A549 (cell line): ENCODE results near the gene ATP6V0A1. TPM values are rescaled to one million over a fixed set of nuclear protein-coding genes. Genes with fewer than 3 reads are reported as not detected.
A peak's percentile ranks its signal among the peaks of the same experiment; 100 is the strongest.

Source experiments
- ATAC-seq, 2 experiments: fragments of 200-7000 bp in 1 of 2; fragments of >200 bp in 1 of 2; cut with Nextera tagmentation in 1 of 2; cut with Tn5 transposase in 1 of 2; 3 replicates each; pipeline versions ENCODE4 v1.8.0 to v1.9.1; 2018 to 2020; ENCODE audit warnings: mild to moderate bottlenecking in 1 of 2, moderate library complexity in 1 of 2
- CTCF ChIA-PET: fragments of 300-600 bp; sonication (Branson Sonifier 250); formaldehyde crosslinking; extraction: SDS; loops from one replicate; lab custom pipeline; 2021; ENCODE audit warnings: antibody characterized with exemption, inconsistent platforms; lab: Yijun Ruan, JAX
- POLR2A ChIA-PET: fragments of 350-600 bp; formaldehyde crosslinking; extraction: SDS; loops from one replicate; lab custom pipeline; 2021; ENCODE audit warnings: antibody characterized with exemption, inconsistent platforms; lab: Yijun Ruan, JAX
- DNase-seq, 2 experiments: peaks; one replicate each; pipeline versions ENCODE4 v3.0.0 to v3.0.0-alpha.2; 2011 to 2016; ENCODE audit warnings: low read depth in 1 of 2, low spot score in 1 of 2
- FAIRE-seq: peaks from 2 replicates; lab custom pipeline; 2011; peaks lifted over from hg19 to GRCh38; lab: Jason Lieb, UNC
- H3K27ac ChIP-seq, 2 experiments: fragments of >200 bp; sonication (Bioruptor Twin); formaldehyde crosslinking; 3 replicates each; pipeline ENCODE4 v1.5.1; 2016 to 2017
- H3K4me1 ChIP-seq: fragments of >200 bp; sonication (Bioruptor Twin); formaldehyde crosslinking; 3 replicates; pipeline ENCODE4 v1.6.1; 2016
- H3K4me2 ChIP-seq: fragments of >200 bp; sonication (Bioruptor Twin); formaldehyde crosslinking; 3 replicates; pipeline ENCODE4 v1.6.1; 2016
- H3K4me3 ChIP-seq: fragments of >200 bp; sonication (Bioruptor Twin); formaldehyde crosslinking; 3 replicates; pipeline ENCODE4 v1.5.1; 2016
- H3K9me3 ChIP-seq: fragments of >200 bp; sonication (Bioruptor Twin); formaldehyde crosslinking; 3 replicates; pipeline ENCODE4 v1.6.1; 2016
- ATOH8 ChIP-seq: fragments of 250-450 bp; sonication (Bioruptor Pico); IDR thresholded peaks from 2 replicates; pipeline ENCODE4 v1.5.0; 2020; ENCODE audit warnings: low read depth, mild to moderate bottlenecking, moderate library complexity
- BHLHE40 ChIP-seq: IDR thresholded peaks from 2 replicates; pipeline ENCODE4 v1.6.1; 2012; ENCODE audit warnings: low read depth, low read length, inconsistent platforms
- CEBPB ChIP-seq, 2 experiments: fragments of >200 bp in 1 of 2; sonication (Bioruptor Twin) in 1 of 2; formaldehyde crosslinking in 1 of 2; IDR thresholded peaks; 2 replicates each; pipeline ENCODE4 v1.6.1; 2012 to 2016
- CHD4 ChIP-seq: fragments of 200-600 bp; sonication (generic); IDR thresholded peaks from 2 replicates; pipeline ENCODE4 v1.6.1; 2016; ENCODE audit warnings: antibody characterized with exemption, mild to moderate bottlenecking, borderline replicate concordance
- E2F6 ChIP-seq: IDR thresholded peaks from 2 replicates; pipeline ENCODE4 v1.6.1; 2012; ENCODE audit warnings: low read depth, borderline replicate concordance
- ESRRA ChIP-seq: fragments of 150-350 bp; IDR thresholded peaks from 2 replicates; pipeline ENCODE4 v1.6.1; 2014; ENCODE audit warnings: mild to moderate bottlenecking, low read length, borderline replicate concordance
- FOSL2 ChIP-seq, 2 experiments: fragments of 450-650 bp in 1 of 2; fragments of >200 bp in 1 of 2; sonication (Bioruptor Twin) in 1 of 2; formaldehyde crosslinking; IDR thresholded peaks; 2 replicates each; pipeline versions ENCODE4 v1.5.0 to v1.6.1; 2016 to 2020; ENCODE audit warnings: mild to moderate bottlenecking in 1 of 2, moderate library complexity in 1 of 2
- FOXS1 ChIP-seq: fragments of 250-450 bp; sonication (Bioruptor Pico); IDR thresholded peaks from 2 replicates; pipeline ENCODE4 v1.5.0; 2020; ENCODE audit warnings: mild to moderate bottlenecking, moderate library complexity
- GATA3 ChIP-seq: IDR thresholded peaks from 2 replicates; pipeline ENCODE4 v1.6.1; 2012; ENCODE audit warnings: borderline replicate concordance
- HDAC2 ChIP-seq: fragments of 200-600 bp; sonication (generic); IDR thresholded peaks from 2 replicates; pipeline ENCODE4 v1.6.1; 2016
- HES2 ChIP-seq: fragments of >200 bp; sonication (Bioruptor Twin); formaldehyde crosslinking; IDR thresholded peaks from 2 replicates; pipeline ENCODE4 v1.6.1; 2016
- HEYL ChIP-seq: fragments of 250-450 bp; sonication (Bioruptor Pico); IDR thresholded peaks from 2 replicates; pipeline ENCODE4 v1.8.0; 2021; ENCODE audit warnings: mild to moderate bottlenecking, moderate library complexity
- HOXA7 ChIP-seq: fragments of 250-450 bp; sonication (Bioruptor Pico); IDR thresholded peaks from 2 replicates; pipeline ENCODE4 v1.5.0; 2020; ENCODE audit warnings: mild to moderate bottlenecking, moderate library complexity
- HOXB5 ChIP-seq: fragments of 250-450 bp; sonication (Bioruptor Pico); IDR thresholded peaks from 2 replicates; pipeline ENCODE4 v1.5.0; 2020; ENCODE audit warnings: mild to moderate bottlenecking, moderate library complexity
- JUN ChIP-seq, 2 experiments: fragments of >200 bp; sonication (Bioruptor Twin); formaldehyde crosslinking; IDR thresholded peaks; 2 replicates in 1 of 2; 3 replicates in 1 of 2; pipeline ENCODE4 v1.6.1; 2016 to 2017
- MAFK ChIP-seq: fragments of 450-650 bp; IDR thresholded peaks from 2 replicates; pipeline ENCODE4 v1.6.1; 2014; ENCODE audit not compliant: partially characterized antibody
- MAZ ChIP-seq: fragments of 150-350 bp; IDR thresholded peaks from 2 replicates; pipeline ENCODE4 v1.6.1; 2014; ENCODE audit warnings: antibody characterized with exemption, low read depth, low read length, borderline replicate concordance
- MYC ChIP-seq: IDR thresholded peaks from 2 replicates; pipeline ENCODE4 v1.6.1; 2012; ENCODE audit warnings: mild to moderate bottlenecking, inconsistent platforms, low read length, improper control_type of control experiment, borderline replicate concordance
- NR3C1 ChIP-seq: fragments of >200 bp; sonication (Bioruptor Twin); formaldehyde crosslinking; IDR thresholded peaks from 3 replicates; pipeline ENCODE4 v1.6.1; 2017
- PBX3 ChIP-seq: IDR thresholded peaks from 2 replicates; pipeline ENCODE4 v1.6.1; 2012
- PHF8 ChIP-seq: fragments of 200-600 bp; sonication (generic); IDR thresholded peaks from 2 replicates; pipeline ENCODE4 v1.6.1; 2016; ENCODE audit warnings: low read depth, mild to moderate bottlenecking, antibody characterized with exemption, moderate library complexity, borderline replicate concordance
- POLR2AphosphoS2 ChIP-seq: conservative IDR thresholded peaks from 2 replicates; pipeline ENCODE4 v1.6.1; 2012; ENCODE audit warnings: low read length, improper control_type of control experiment, inconsistent platforms
- RAD21 ChIP-seq, 2 experiments: fragments of >200 bp in 1 of 2; sonication (Bioruptor Twin) in 1 of 2; formaldehyde crosslinking in 1 of 2; IDR thresholded peaks in 1 of 2; conservative IDR thresholded peaks in 1 of 2; 2 replicates in 1 of 2; 3 replicates in 1 of 2; pipeline ENCODE4 v1.6.1; 2012 to 2018; ENCODE audit warnings: inconsistent platforms in 1 of 2
- REST ChIP-seq: fragments of 200-600 bp; sonication (generic); IDR thresholded peaks from 2 replicates; pipeline ENCODE4 v1.6.1; 2016; ENCODE audit warnings: antibody characterized with exemption, mild to moderate bottlenecking, moderate library complexity
- RFX5 ChIP-seq: fragments of 450-650 bp; IDR thresholded peaks from 2 replicates; pipeline ENCODE4 v1.7.1; 2014; ENCODE audit warnings: antibody characterized with exemption, mild to moderate bottlenecking, moderate library complexity
- RNF2 ChIP-seq: fragments of 200-600 bp; sonication (generic); IDR thresholded peaks from 2 replicates; pipeline ENCODE4 v1.6.1; 2016; ENCODE audit warnings: low read depth, mild to moderate bottlenecking, antibody characterized with exemption, moderate library complexity, borderline replicate concordance
- SMC3 ChIP-seq: fragments of >200 bp; sonication (Bioruptor Twin); formaldehyde crosslinking; IDR thresholded peaks from 3 replicates; pipeline ENCODE4 v1.6.1; 2018; ENCODE audit warnings: inconsistent platforms
- SREBF2 ChIP-seq: fragments of 450-650 bp; IDR thresholded peaks from 2 replicates; pipeline ENCODE4 v1.6.1; 2014; ENCODE audit warnings: mild to moderate bottlenecking, moderate library complexity
- TFCP2L1 ChIP-seq: fragments of 250-450 bp; sonication (Bioruptor Pico); IDR thresholded peaks from 2 replicates; pipeline ENCODE4 v1.5.0; 2021; ENCODE audit warnings: mild to moderate bottlenecking
- ZC3H11A ChIP-seq: fragments of 450-650 bp; IDR thresholded peaks from 2 replicates; pipeline ENCODE4 v1.6.1; 2014; ENCODE audit warnings: antibody characterized with exemption, mild to moderate bottlenecking
- ZFP36 ChIP-seq: fragments of 450-650 bp; IDR thresholded peaks from 2 replicates; pipeline ENCODE4 v1.6.1; 2014; ENCODE audit warnings: borderline replicate concordance; ENCODE audit not compliant: partially characterized antibody
- ZSCAN20 ChIP-seq: fragments of 250-450 bp; sonication (Bioruptor Pico); IDR thresholded peaks from 2 replicates; pipeline ENCODE4 v1.8.0; 2022; ENCODE audit warnings: mild to moderate bottlenecking, moderate library complexity
- WGBS: methylation state at CpG from one replicate; pipeline ENCODE4 v1.1.6; 2017; ENCODE audit errors: missing lambda C conversion rate; 5-methylcytosine and 5-hydroxymethylcytosine counted together
- polyA plus RNA-seq, 4 experiments: library from polyadenylated mRNA; depleted of rRNA in 3 of 4; stranded (reverse); fragments of >200 nt; fragmentation: RNase III in 1 of 4; extraction: RNeasy Plus Mini Kit Qiagen cat#74134 plus additional on column Dnase treatment in 1 of 4; gene quantifications; 2 replicates in 3 of 4; 3 replicates in 1 of 4; pipeline ENCODE4 v1.2.3, GENCODE V29; 2011 to 2017
- TF ChIP-seq, protein P1 (sequence below): fragments of 450-650 bp; IDR thresholded peaks from 2 replicates; pipeline ENCODE4 v1.6.1; 2014; ENCODE audit warnings: antibody characterized with exemption

ATP6V0A1 gene
- polyA plus RNA-seq, 2 of the 4 experiments (the other 2 are of a cell fraction), result 27.3 to 33.7 TPM

GRCh38 chr17:42422958-42423712 is 35.5 kb upstream of the ATP6V0A1 start, which contains the start of gene CAVIN1:
CAVIN1 (minus strand) TSS chr17:42423256; CDS start chr17:42423097, 159 bp downstream.
- ChIA-PET POLR2A (interaction anchor here (0.6 to 2.7 kb wide), 34 partner anchors 8 to 735 kb away, joined by 3 to 66 read pairs (median 5); partner anchors contain the start of genes EIF1, NAGLU, STAT3 and TUBG2), CTCF (interaction anchor here (0.6 to 12.1 kb wide), 19 partner anchors 8 to 462 kb away, joined by 3 to 213 read pairs (median 4); partner anchors contain the start of gene PSMC3IP)
- peak within 1 kb of the TSS; percentile 93 to 95 for H3K27ac ChIP-seq
- H3K9me3 ChIP-seq, result no peaks in the 10 kb centered on the region
- ATAC-seq, result peak; percentile 71 to 86
- 2% methylated on average over 47 of the region's 58 CpGs for WGBS
- H3K4me3 ChIP-seq, result peak within 1 kb of the TSS; percentile 93
- peak; percentile 97 to 99 for DNase-seq
- H3K4me2 ChIP-seq, result peak within 1 kb of the TSS; percentile 92
- H3K4me1 ChIP-seq, result peaks cover 45% of the 10 kb centered on the region
- FAIRE-seq, result no peak
- no peak for TF ChIP-seq ZSCAN20
- TF ChIP-seq, protein P1, sequence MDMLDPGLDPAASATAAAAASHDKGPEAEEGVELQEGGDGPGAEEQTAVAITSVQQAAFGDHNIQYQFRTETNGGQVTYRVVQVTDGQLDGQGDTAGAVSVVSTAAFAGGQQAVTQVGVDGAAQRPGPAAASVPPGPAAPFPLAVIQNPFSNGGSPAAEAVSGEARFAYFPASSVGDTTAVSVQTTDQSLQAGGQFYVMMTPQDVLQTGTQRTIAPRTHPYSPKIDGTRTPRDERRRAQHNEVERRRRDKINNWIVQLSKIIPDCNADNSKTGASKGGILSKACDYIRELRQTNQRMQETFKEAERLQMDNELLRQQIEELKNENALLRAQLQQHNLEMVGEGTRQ, result no peak
- no peak for TF ChIP-seq NR3C1
- no peak for TF ChIP-seq ZFP36
- TF ChIP-seq FOXS1 (CRISPR knock-in tag), result no peak
- TF ChIP-seq JUN (IDR thresholded peaks at IDR 0.05), result peak; percentile 73 to 98; a peak in 4 of 5 replicates
- 0 out of 2 replicates have a peak, but pooled peaks have one; percentile 3 for TF ChIP-seq BHLHE40
- no peak for TF ChIP-seq ATOH8 (CRISPR knock-in tag)
- peak; percentile 0 for TF ChIP-seq MAFK
- TF ChIP-seq CHD4, result no peak
- TF ChIP-seq PBX3, result peak; percentile 67; the same call in 1 of the 2 replicates
- TF ChIP-seq RFX5, result peak; percentile 48; the same call in 1 of the 2 replicates
- peak; percentile 33; the same call in 1 of the 2 replicates for TF ChIP-seq GATA3
- TF ChIP-seq HDAC2, result no peak
- TF ChIP-seq MYC, result 0 out of 2 replicates have a peak, but pooled peaks have one; percentile 33
- TF ChIP-seq SREBF2, result no peak
- TF ChIP-seq ZC3H11A, result no peak
- TF ChIP-seq ESRRA, result no peak
- peak; percentile 79 for TF ChIP-seq PHF8
- no peak for TF ChIP-seq CEBPB (IDR thresholded peaks at IDR 0.05)
- no peak; the same call in 1 of the 2 replicates for TF ChIP-seq RNF2
- no peak; the same call in 1 of the 2 replicates for TF ChIP-seq REST
- no peak for TF ChIP-seq HOXA7 (CRISPR knock-in tag)
- TF ChIP-seq HEYL (CRISPR knock-in tag), result no peak
- TF ChIP-seq HES2, result no peak
- peak; percentile 25; the same call in 1 of the 2 replicates for TF ChIP-seq E2F6
- TF ChIP-seq TFCP2L1 (CRISPR knock-in tag), result no peak
- TF ChIP-seq RAD21 (conservative IDR thresholded peaks at IDR 0.05 in 1 of 2, IDR thresholded peaks at IDR 0.05 in 1 of 2), result peak in 1 of 2 experiments; percentile 18; a peak in 1 of 5 replicates
- no peak for TF ChIP-seq POLR2AphosphoS2
- TF ChIP-seq MAZ, result peak; percentile 51
- no peak for TF ChIP-seq SMC3
- TF ChIP-seq FOSL2 (IDR thresholded peaks at IDR 0.05), result no peak
- peak; percentile 39; the same call in 1 of the 2 replicates for TF ChIP-seq FOSL2 (CRISPR knock-in tag; IDR thresholded peaks at IDR 0.05)
- no peak for TF ChIP-seq HOXB5
